ENCODE data around the gene DSN1.

GRCh38 chr20:36817496-36817895 lies 43.9 kb upstream of the DSN1 start:
- TF ChIP-seq, protein P1, sequence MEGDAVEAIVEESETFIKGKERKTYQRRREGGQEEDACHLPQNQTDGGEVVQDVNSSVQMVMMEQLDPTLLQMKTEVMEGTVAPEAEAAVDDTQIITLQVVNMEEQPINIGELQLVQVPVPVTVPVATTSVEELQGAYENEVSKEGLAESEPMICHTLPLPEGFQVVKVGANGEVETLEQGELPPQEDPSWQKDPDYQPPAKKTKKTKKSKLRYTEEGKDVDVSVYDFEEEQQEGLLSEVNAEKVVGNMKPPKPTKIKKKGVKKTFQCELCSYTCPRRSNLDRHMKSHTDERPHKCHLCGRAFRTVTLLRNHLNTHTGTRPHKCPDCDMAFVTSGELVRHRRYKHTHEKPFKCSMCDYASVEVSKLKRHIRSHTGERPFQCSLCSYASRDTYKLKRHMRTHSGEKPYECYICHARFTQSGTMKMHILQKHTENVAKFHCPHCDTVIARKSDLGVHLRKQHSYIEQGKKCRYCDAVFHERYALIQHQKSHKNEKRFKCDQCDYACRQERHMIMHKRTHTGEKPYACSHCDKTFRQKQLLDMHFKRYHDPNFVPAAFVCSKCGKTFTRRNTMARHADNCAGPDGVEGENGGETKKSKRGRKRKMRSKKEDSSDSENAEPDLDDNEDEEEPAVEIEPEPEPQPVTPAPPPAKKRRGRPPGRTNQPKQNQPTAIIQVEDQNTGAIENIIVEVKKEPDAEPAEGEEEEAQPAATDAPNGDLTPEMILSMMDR (IDR thresholded peaks at IDR 0.05), result no peak
- no peak for TF ChIP-seq EZH2 (IDR thresholded peaks at IDR 0.05)
